ENCODE results near the gene NISCH. TPM values are rescaled to one million over a fixed set of nuclear protein-coding genes. Genes with fewer than 3 reads are reported as not detected.

The NISCH gene
- total and polyA plus RNA-seq, 2 experiments from 2014 or later = 58.9 to 74.5 TPM

DNA sequence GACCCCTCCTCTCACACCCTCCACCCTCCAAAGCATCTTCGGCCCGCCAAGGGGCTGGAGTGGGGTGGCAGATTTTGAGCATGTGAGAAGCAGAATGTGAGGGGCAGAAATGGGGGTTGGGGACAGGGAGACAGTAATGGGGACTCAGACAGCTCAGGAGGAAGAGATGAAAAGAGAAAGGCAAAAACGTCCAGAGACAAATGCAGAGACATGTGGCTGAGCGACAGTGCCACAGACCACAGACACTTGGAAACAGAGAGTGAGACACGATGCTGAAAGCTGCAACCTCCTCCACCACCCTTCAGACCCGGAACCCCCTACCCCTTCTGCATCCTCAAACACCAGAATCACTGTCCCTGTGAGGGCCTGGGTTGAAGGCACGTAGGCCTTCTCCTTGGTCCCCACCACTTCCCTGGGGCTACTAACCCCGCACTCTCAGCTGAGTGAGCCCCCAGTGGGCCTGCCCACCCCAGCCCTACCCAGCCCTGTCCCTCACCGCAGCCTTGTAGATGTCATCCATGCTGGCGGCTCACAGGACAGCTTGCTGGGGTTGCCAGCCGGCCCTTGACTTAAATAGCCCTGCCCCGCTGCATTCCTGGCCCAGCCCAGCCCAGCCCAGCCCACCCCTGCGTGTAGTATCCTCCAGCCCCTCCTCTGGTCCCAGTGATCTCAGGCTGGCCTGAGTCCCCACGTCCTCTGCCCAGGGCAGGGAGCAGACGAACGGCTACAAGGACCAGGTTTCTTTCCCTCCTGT is 1.7 kb upstream of the NISCH start, which contains the start of gene TNNC1:
TNNC1 (minus strand) TSS at position 546 of the 754 bp plus-strand sequence; CDS start at position 520, 26 bp downstream.
- no peaks in the 10 kb centered on the region for H3K9me2 ChIP-seq (replicated peaks; ENCODE audit: insufficient read depth)
- peaks cover 21% of the 10 kb centered on the region for H3K4me1 ChIP-seq (ENCODE audit: insufficient read depth)
- H3K36me3 ChIP-seq (replicated peaks; ENCODE audit: insufficient read depth, low read depth) = peaks cover 2% of the 10 kb centered on the region
- peaks cover 36% of the 10 kb centered on the region for H3K79me2 ChIP-seq
- peak within 1 kb of the TSS; percentile 34 for H2AFZ ChIP-seq
- DNase-seq (ENCODE audit: low spot score) = peak; percentile 71
- no peaks in the 10 kb centered on the region for H4K20me1 ChIP-seq (ENCODE audit: insufficient read depth, poor library complexity, severe bottlenecking)
- TF ChIP-seq, protein P1, sequence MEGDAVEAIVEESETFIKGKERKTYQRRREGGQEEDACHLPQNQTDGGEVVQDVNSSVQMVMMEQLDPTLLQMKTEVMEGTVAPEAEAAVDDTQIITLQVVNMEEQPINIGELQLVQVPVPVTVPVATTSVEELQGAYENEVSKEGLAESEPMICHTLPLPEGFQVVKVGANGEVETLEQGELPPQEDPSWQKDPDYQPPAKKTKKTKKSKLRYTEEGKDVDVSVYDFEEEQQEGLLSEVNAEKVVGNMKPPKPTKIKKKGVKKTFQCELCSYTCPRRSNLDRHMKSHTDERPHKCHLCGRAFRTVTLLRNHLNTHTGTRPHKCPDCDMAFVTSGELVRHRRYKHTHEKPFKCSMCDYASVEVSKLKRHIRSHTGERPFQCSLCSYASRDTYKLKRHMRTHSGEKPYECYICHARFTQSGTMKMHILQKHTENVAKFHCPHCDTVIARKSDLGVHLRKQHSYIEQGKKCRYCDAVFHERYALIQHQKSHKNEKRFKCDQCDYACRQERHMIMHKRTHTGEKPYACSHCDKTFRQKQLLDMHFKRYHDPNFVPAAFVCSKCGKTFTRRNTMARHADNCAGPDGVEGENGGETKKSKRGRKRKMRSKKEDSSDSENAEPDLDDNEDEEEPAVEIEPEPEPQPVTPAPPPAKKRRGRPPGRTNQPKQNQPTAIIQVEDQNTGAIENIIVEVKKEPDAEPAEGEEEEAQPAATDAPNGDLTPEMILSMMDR (IDR thresholded peaks at IDR 0.05; ENCODE audit: poor library complexity) = no peak
- TF ChIP-seq EZH2 (IDR thresholded peaks at IDR 0.05; ENCODE audit: borderline replicate concordance) (no peak), EZH2phosphoT487 (IDR thresholded peaks at IDR 0.05; ENCODE audit: low read depth, severe bottlenecking, unreplicated experiment) (no peak)
- peak within 1 kb of the TSS; percentile 96 for H3K4me2 ChIP-seq
- no peaks in the 10 kb centered on the region for H3K9me3 ChIP-seq (ENCODE audit: low read depth)
- H3K27me3 ChIP-seq = no peaks in the 10 kb centered on the region
- H3K27ac ChIP-seq = peak within 1 kb of the TSS; percentile 81
- no peak within 1 kb of the TSS for H3K4me3 ChIP-seq
- WGBS (ENCODE audit: low lambda C conversion rate, missing lambda C conversion rate) = 54% methylated on average over 14 of the region's 16 CpGs

DNA sequence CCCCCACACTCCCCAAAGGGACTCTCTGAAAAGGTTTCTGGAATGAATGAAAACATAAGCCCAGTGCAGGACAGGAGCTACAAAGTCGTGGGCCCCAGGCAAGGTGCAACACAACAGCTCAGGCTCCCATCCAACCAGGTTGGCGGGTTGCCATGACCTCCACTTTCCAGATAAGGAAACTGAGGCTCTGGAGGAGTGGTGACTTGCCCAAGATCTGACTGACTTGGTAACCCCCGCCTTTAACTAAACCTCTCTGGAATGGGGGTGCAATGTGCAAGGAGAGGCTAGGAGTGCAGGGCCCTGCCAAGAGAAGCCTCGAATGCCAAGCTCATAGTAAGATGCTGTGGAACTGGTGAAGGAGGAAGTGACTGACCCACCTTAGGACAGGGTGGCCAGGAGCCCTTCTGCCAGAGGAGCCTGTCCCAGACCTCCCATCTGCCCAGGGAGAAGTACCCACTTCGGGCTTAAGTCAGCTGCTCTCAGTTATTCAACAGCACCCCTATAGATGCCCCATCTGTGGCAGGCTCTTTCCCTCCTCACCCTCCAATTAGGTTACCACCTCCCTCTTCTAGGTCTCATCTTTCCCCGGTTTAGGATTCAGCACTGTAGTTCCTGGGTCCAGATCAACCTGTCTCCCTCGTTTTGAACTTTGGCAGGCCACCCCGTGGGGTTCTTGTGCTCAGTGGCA is 1.0 kb upstream of the NISCH start:
- Histone ChIP-seq H3K9me2 (replicated peaks; ENCODE audit: insufficient read depth) (no peaks in the 10 kb centered on the region), H3K4me1 (ENCODE audit: insufficient read depth) (peaks cover 21% of the 10 kb centered on the region), H3K36me3 (replicated peaks; ENCODE audit: insufficient read depth, low read depth) (peaks cover 2% of the 10 kb centered on the region), H3K27ac (peak overlapping the region; percentile 81), H3K4me2 (peak overlapping the region; percentile 96), H2AFZ (no peak overlapping the region), H3K4me3 (no peak overlapping the region), H3K9me3 (ENCODE audit: low read depth) (no peaks in the 10 kb centered on the region), H3K79me2 (peaks cover 43% of the 10 kb centered on the region), H4K20me1 (ENCODE audit: insufficient read depth, poor library complexity, severe bottlenecking) (no peaks in the 10 kb centered on the region), H3K27me3 (no peaks in the 10 kb centered on the region)
- DNase-seq (ENCODE audit: low spot score) = no peak
- TF ChIP-seq EZH2phosphoT487 (IDR thresholded peaks at IDR 0.05; ENCODE audit: low read depth, severe bottlenecking, unreplicated experiment) (no peak), EZH2 (IDR thresholded peaks at IDR 0.05; ENCODE audit: borderline replicate concordance) (no peak)
- TF ChIP-seq, protein P1 (IDR thresholded peaks at IDR 0.05; ENCODE audit: poor library complexity) = no peak
- WGBS (ENCODE audit: low lambda C conversion rate, missing lambda C conversion rate) = 85% methylated on average over 8 of the region's 8 CpGs

DNA sequence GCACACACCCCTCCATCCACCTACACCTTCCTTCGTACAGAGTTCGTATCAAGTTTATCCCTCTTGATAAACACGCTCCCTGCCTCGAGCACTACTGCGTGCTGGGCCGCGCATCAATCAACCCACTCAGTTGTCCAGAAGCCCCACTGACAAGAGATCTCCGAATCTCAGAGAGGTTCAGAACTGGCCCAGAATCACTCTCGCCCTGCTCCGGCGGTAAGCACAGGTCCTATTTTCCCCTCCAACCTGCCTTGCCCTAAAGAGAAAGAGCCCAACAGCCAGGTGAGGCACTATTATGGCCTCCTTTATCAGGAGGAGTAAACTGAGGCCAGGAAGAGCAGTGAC is 494 bp upstream of the NISCH start:
- TF ChIP-seq, protein P1 (IDR thresholded peaks at IDR 0.05; ENCODE audit: poor library complexity) = no peak
- TF ChIP-seq EZH2phosphoT487 (IDR thresholded peaks at IDR 0.05; ENCODE audit: low read depth, severe bottlenecking, unreplicated experiment) (no peak), EZH2 (IDR thresholded peaks at IDR 0.05; ENCODE audit: borderline replicate concordance) (no peak)
- Histone ChIP-seq H3K27ac (peak overlapping the region; percentile 81), H3K27me3 (no peaks in the 10 kb centered on the region), H3K9me2 (replicated peaks; ENCODE audit: insufficient read depth) (no peaks in the 10 kb centered on the region), H2AFZ (peak overlapping the region; percentile 34), H3K79me2 (peaks cover 47% of the 10 kb centered on the region), H4K20me1 (ENCODE audit: insufficient read depth, poor library complexity, severe bottlenecking) (no peaks in the 10 kb centered on the region), H3K4me1 (ENCODE audit: insufficient read depth) (peaks cover 21% of the 10 kb centered on the region), H3K36me3 (replicated peaks; ENCODE audit: insufficient read depth, low read depth) (peaks cover 2% of the 10 kb centered on the region), H3K4me3 (peak overlapping the region; percentile 13), H3K4me2 (peak overlapping the region; percentile 96), H3K9me3 (ENCODE audit: low read depth) (no peaks in the 10 kb centered on the region)
- 77% methylated on average over 11 of the region's 11 CpGs for WGBS (ENCODE audit: low lambda C conversion rate, missing lambda C conversion rate)
- DNase-seq (ENCODE audit: low spot score) = no peak
